Erythroblast (primary cell): ENCODE measurements around the gene PLAC1.

ENCODE experiments used
- DNase-seq, 2 experiments: peaks; one replicate each; lab custom pipeline; 2025; lab: John Stamatoyannopoulos, UW
- GATA1 ChIP-seq: IDR thresholded peaks from 2 replicates; pipeline ENCODE4 v1.6.1; 2011; ENCODE audit warnings: low read depth, mild to moderate bottlenecking, control low read depth, low read length, moderate library complexity
- POLR2A ChIP-seq: IDR thresholded peaks from 2 replicates; pipeline ENCODE4 v1.6.1; 2011; ENCODE audit warnings: mild to moderate bottlenecking, low read length

PLAC1 gene

GRCh38 chrX:134658002-134658759 lies at the start of gene PLAC1:
Gene PLAC1, minus strand, starts transcription at chrX:134658471. Its CDS starts 91,789 bp downstream, at chrX:134566682.
- no peak for TF ChIP-seq POLR2A
- DNase-seq: no peak

GRCh38 chrX:134706138-134706537 lies 47.9 kb upstream of the PLAC1 start:
- no peak for DNase-seq

DNA sequence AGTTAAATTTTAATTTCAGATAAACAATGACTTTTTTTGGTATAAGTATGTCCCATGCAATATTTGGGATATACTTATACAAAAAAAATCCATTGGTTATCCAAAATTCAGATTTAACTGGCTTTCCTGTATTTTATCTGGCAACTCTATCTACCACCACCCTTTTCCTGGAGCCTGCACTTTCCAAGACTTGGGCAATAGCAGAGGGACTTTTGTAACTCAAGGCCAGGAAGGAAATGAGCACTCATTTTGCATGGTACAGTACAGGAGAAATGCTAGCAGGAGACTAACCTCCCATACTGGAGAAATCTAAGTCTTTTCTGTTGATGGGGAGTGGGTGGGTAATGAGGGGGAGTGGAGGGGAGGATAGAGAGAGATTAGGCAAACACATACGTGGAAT lies 37.7 kb upstream of the PLAC1 start:
- TF ChIP-seq POLR2A: no peak
- TF ChIP-seq GATA1: no peak
- DNase-seq: no peak

More at GRCh38 chrX:134706138-134706537, 47.9 kb upstream of the PLAC1 start:
- TF ChIP-seq GATA1 (no peak), POLR2A (no peak)

DNA sequence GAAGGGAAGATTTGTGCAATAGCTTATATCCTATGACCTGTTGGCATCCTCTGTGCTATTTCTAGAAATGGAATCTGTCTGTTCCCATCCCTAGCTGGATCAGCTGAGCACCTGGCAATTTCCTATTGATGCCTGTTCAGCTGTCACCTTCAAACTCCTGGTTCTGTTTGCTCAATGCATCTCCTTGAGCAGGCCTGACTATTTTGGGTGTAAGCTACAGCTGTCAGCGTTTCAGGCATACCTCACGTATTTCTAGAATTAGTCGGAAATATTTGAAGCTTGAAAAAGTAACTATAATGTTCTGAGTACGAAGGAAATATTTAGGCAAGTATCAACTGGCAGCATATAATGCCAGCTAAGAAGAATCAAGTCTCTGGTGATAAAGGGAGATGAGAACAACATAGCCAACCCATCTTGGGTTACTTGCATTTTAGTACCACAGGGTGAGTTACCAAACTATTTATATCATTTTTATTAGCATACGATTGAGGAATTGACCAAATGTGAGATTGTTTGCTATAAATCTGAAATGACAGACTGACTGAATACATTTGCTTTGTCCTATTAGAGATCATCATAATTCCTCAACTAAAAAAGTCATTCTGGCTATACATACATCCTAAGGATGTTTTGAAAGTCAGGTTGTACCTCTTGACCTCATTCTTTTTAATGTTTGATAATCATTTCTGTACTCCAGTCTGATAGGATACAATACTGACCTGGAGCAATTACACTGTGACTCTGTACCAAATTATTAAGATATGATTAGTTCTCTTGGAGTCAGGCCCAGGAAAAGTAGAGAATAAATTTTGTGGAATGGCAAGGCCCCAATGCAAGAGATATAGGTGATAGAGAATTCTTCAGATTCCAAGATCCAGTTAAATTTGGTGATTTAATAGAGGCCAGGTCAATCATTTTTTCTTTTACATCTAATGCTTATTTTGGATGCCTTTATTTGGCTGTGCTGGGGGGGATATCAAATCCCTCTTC lies 36.4 kb upstream of the PLAC1 start:
- TF ChIP-seq POLR2A (no peak), GATA1 (no peak)
- DNase-seq: no peak

- no peak for DNase-seq
Measured at GRCh38 chrX:134693644-134694043, 35.4 kb upstream of the PLAC1 start.

GRCh38 chrX:134692990-134693389 lies 34.7 kb upstream of the PLAC1 start:
- DNase-seq: no peak
- no peak for TF ChIP-seq POLR2A
- no peak for TF ChIP-seq GATA1

More at GRCh38 chrX:134693644-134694043, 35.4 kb upstream of the PLAC1 start:
- TF ChIP-seq GATA1: no peak
- no peak for TF ChIP-seq POLR2A

GRCh38 chrX:134692233-134692632 lies 34.0 kb upstream of the PLAC1 start:
- TF ChIP-seq GATA1 (no peak), POLR2A (no peak)

GRCh38 chrX:134691453-134691852 lies 33.2 kb upstream of the PLAC1 start:
- TF ChIP-seq GATA1 (no peak), POLR2A (no peak)
- no peak for DNase-seq

More at GRCh38 chrX:134692233-134692632, 34.0 kb upstream of the PLAC1 start:
- DNase-seq: no peak

- no peak for DNase-seq
- TF ChIP-seq POLR2A: no peak
- no peak for TF ChIP-seq GATA1
Measured at GRCh38 chrX:134688839-134689238, 30.6 kb upstream of the PLAC1 start.

GRCh38 chrX:134688031-134688823 lies 30.0 kb upstream of the PLAC1 start:
- TF ChIP-seq POLR2A: no peak
- TF ChIP-seq GATA1: no peak
- no peak for DNase-seq

- DNase-seq: no peak
- TF ChIP-seq GATA1: no peak
- no peak for TF ChIP-seq POLR2A
Measured at GRCh38 chrX:134685668-134686067, 27.4 kb upstream of the PLAC1 start.

GRCh38 chrX:134684956-134685355 lies 26.7 kb upstream of the PLAC1 start:
- DNase-seq: no peak
- TF ChIP-seq POLR2A: no peak
- TF ChIP-seq GATA1: no peak
